A172 (cell line): ENCODE measurements around the gene PHAF1. TPM values are rescaled to one million over a fixed set of nuclear protein-coding genes. Genes with fewer than 3 reads are reported as not detected.
"Not testable (repeated sequence)": the region's sequence is repeated elsewhere in the genome, so short reads cannot be mapped to it uniquely, and the experiment has no call there.

Experiments
- DNase-seq: peaks from one replicate; pipeline ENCODE4 v3.0.0-alpha.2; 2015; ENCODE audit warnings: low spot score
- total RNA-seq: library from RNA; depleted of rRNA; stranded (reverse); fragments of >200 nt; shearing (Covaris generic); gene quantifications from 2 replicates; pipeline ENCODE4 v1.2.3, GENCODE V29; 2014

Gene PHAF1
- total RNA-seq, 1 experiment from 2014 or later = 26.4 TPM

DNA sequence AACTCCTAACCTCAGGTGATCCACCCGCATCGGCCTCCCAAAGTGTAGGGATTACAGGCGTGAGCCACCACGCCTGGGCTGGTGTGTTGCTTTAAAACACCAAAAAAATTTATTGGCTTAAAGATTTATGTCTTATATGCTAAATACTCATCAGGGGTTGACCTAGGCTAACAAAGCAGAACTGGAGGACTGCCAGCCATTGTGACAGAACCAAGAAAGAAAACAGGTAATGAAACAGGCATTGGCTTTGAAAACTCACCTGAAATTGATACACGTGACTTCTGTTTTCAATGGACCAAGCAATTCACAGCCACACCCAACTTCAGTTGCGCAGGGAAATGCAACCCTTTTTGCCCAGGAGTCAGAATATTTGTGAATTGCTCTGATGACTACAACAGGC, 4.9 kb upstream of the PHAF1 start:
- no peak for DNase-seq

DNA sequence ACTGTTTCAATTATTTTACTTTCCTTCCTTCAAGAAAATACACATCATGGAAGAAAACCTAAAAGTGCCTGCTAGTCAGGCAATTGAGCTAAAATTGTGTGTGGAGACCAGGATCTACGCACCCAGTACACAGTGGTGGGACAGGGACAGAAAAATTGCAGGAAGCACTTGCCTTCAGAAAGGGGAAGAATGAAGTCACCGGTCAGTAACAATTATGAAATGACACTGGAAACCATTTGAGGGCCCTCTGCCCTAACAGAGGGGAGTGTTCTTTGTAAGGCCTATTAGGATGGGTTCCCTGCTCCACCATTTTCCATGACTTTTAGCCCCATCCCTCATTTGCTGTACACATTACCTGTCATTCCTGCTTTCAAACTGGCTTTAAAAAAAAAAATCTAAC, 4.5 kb upstream of the PHAF1 start:
- DNase-seq = no peak

DNA sequence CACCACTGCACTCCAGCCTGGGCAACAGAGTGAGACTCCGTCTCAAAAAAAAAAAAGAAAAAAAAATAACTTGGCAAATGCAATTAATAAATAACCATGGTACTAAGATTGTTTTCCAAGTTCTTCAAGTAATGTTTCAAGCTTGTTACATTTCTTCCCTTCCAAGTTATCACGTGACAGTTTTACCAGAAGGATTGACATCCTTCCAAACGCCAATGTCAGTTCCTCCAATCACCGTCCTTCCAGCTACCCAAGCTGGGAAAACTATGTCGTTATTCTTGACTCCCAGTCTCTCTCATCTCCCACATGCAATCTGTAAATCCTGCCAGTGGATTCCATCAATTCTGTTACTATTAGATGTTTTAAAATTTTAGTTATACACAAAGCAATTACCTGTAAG, 3.9 kb upstream of the PHAF1 start:
- DNase-seq = no peak

DNA sequence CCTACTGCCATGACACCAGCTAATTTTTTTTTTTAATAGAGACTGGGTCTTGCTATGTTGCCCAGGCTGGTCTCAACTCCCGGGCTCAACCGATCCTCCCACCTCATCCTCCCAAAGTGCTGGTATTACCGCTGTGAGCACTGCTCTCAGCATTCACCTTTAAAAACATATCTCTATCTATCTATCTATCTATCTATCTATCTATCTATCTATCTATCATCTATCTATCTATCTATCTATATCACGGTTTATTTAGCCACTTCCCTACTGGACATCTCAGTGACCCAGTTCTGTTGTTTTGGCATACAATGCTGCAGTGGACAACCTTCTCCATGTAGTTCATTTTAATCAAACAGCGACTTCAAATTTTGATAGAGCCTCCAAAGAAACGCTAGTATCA, 1.3 kb upstream of the PHAF1 start:
- DNase-seq = no peak

DNA sequence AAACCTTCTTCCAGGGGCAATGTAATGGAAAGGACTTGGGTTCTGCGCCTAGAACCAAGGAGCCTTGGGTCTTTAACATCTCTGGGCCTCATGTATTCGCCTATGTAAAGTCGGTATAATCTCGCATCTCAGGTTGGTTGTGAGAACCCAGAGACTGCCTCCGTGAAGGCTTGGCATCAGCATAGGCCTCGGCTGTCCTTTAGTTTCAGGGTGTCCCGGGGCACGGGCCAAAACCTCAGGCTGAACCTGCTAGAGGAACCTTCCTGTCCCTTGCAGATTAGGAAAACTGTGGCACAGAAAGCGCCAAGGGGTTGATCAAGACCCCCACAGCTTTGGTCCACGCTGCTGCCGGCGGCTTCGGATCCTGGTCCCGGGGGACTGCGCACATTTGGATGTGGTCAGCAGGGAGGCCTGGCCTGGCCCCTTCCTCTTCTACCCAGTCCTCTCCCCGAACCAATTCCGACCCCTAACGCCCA, 772 bp upstream of the PHAF1 start:
- no peak for DNase-seq

DNA sequence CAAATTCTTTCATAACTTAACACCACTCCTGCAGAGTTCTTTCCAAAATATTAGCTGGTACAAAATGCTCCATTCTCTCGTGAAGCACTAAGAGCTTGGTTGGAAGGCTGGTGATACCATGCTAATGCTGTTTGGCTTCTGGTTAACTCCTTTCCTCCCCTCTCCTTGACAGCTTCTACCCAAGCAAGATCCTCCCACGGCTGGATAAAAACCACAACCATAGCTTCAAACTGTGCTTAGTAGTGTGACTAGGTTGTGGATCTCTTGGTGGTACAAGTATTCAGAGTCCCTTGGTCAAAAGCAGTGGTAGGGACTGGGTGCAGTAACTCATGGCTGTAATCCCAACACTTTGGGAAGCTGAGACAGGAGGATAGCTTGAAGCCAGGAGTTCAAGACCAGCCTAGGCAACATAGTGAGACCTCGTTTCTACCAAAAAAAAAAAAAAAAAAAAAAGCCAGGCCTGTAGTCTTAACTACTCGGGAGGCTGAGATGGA, 2.3 kb downstream of the PHAF1 start:
- no peak for DNase-seq

DNA sequence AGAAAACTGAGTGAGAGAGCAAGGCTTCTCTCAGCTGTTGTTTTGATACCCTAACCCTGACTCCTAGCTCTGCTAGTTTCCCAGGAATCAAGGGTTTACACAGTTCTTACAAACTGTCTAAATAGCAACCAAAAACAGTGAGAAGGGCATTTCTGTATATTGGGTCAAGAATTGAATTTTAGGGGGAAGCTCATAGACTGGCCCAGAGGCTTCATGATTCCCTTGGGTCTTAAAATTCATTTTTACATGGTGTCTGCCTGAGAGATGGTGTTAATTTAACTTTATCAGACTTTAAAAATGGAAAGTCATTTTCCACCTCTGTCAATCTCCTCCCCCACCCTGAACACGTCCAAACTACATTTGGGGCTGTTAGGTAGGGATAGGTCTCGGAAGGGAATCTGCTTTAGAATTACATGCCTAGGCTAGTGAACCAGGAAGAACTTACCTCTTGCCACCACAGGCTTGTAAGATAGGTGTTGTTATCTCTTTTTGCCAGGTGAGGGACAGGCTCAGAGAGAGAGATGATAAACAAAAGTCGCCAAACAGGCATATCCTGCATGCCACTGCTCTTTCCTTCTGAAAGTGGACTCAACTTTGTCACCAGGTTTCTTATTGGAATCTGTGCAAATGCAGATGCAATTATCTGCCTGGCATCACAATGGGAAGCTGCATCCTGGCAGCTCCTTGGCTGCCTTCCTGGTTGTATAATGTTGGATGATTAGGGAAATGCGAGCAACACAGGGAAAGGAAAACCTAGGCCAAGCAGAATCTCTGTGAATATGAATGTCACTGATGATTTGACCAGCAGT, 3.1 kb downstream of the PHAF1 start:
- DNase-seq = no peak

DNA sequence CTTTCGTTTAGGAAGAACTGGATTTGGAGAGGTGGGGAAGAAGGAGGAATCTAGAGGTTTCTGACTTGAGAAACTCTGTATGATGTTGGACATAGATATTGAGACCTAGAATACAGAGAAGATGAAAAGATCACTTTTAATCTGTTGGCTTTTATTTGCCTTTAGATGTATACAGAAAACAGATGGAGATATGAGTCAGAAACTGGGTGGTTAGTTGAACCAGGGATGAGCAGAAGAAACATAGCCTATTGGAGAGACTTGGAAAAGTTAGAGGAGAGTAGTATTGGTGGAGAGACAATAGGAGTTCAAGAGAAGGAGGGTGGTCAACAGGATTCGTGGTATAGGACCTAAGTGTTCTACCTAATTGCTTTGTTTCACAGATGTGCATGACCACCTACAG, 5.1 kb downstream of the PHAF1 start:
- DNase-seq = no peak

DNA sequence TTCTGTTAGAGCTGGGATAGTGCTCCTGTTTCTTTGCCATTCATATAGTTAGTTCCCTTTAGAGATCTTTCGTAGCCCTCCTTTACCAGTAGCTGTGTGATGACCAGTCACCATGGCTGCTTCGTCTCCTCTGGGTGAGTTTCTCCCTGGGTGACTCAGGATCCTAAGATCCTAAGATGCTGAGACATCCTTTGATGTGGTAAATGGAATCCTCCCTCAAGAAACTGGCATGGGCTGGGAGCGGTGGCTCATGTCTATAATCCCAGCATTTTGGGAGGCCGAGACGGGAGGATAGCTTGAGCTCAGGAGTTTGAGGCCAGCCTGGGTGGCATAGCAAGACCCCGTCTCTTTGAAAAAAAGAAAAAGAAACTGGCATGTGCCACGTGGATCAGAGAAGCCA, 5.9 kb downstream of the PHAF1 start:
- peak; percentile 95 for DNase-seq

DNA sequence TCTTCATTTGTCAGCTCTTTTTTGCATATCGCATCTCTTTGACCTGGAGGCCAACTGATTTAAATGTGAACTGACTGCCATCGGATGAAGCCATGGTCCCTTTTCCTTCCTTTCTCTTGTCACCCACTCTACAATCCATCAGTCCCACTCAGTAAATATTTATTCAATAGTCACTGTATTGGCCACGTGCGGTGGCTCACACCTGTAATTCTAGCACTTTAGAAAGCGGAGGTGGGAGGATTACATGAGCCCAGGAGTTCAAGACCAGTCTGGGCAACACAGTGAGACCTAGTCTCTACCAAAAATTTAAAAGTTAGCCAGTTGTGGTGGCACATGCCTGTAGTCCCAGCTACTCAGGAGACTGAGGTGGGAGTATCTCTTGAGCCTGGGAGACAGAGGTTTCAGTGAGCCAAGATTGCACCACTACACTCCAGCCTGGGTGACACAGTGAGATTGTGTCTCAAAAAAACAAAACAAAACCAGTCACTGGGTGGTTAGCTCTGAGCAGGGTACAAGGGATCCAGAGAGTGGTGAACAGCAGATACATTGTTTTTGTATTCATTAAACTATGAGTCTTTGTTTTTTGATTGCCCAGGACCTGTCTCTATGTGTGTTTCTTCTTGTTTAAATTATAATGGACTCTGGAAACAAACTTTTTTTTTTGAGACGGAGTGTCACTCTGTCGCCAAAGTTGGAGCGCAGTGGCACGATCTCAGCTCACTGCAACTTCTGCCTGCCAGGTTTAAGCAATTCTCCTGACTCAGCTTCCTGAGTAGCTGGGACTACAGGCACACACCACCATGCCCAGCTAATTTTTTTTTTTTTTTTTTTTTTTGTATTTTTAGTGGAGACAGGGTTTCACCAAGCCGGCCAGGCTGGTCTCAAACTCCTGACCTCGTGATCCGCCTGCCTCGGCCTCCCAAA, 6.9 kb downstream of the PHAF1 start:
- DNase-seq = no peak

DNA sequence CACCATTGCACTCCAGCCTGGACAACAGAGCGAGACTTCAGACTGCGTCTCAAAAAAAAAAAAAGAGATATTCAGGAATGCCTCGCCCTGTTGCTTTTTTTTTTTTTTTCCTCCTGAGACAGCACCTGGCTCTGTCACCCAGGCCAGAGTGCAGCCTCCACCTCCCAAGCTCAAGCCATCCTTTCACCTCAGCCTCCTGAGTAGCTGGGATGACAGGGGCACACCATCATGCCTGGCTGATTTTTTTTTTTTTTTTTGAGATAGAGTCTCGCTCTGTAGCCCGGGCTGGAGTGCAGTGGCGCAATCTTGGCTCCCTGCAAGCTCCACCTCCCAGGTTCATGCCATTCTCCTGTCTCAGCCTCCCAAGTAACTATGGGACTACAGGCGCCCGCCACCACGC, 8.0 kb downstream of the PHAF1 start:
- no peak for DNase-seq

DNA sequence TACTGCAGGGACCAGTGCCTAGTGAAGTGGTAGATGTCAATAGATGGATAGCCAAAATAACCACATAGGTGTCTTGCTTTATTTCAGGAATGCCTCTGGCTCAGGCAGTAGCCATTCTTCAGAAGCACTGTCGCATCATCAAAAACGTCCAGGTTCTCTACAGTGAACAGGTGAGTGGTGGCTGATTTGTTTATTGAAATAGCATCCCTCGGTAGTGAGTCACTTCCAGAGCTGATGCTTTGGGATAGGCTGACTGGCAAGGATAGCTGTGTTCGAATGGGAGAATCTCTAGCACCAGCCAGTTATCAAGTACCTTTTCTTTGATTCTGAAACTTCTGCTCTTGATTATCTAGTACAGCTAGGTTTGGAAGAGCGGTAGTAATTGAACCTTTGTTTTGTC, 10.3 kb downstream of the PHAF1 start:
- no peak for DNase-seq

DNA sequence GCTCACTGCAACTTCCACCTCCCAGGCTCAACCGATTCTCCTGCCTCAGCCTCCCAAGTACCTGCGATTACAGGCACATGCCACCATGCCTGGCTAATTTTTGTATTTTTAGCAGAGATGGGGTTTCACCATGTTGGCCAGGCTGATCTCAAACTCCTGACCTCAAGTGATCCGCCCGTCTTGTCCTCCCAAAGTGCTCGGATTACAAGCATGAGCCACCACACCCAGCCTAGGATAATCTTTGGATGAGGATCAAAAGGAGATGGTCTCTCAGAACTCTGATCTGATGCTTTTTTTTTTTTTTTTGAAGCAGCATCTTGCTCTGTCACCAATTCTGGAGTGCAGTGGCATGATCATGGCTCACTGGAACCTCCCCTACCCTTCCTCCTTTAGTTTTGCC, 13.1 kb downstream of the PHAF1 start:
- DNase-seq = not testable (repeated sequence)

DNA sequence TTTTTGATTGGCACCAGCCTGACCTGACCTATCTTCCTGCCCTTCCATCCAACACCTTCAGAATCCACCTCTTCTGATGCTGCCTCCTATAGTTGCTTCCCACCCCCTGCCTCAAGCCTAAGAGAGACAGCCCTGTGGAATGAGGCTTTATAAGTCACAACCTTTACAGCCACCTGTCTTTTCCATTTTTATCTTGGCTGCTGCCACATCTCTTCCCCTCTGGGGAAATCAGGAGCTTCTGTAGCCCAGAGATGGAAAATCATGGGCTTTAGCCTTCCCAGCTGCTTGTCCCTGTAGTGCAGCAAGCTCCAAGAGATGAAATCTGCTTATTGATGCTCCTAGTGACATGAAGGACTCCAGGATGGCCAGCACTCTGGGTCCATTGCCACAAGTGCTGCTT, 18.7 kb downstream of the PHAF1 start:
- no peak for DNase-seq

DNA sequence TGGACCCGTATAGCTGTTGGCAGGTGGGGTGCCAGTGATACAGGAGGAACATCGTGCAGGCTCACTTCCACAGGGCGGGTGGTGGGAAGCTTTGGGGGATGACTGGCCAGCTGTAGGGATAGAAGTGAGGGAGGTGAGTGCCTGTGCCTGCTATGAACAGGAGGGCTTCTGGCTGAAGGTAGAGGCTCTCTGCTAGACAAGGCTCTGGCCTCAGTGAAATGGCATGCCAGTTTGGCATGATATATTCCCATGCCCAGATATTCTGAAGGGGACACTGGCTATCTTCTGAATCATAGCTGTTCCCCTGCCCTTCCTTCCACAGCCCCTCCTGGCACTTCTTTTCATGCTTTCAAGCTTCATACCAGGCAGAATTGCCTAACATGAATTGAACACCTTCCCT, 19.1 kb downstream of the PHAF1 start:
- DNase-seq = no peak

DNA sequence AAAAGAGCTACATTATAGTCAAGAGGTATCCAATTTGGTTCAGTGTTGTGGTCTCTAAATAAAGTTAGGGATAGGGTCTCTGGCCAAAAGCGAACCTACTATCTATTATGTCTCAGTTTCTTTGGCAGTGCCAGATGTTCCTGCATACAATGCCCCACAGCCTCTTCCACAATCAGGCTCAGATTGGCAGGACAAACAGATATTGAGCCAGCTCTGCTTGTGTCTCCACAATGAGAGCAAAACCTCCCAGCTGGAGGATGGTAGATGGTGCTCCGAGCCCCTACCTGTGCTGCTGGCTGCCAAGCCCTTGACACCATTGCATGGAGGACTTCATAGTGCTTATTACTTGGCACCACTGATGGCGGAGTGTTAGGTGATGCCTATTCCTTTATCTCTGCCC, 19.7 kb downstream of the PHAF1 start:
- DNase-seq = no peak

DNA sequence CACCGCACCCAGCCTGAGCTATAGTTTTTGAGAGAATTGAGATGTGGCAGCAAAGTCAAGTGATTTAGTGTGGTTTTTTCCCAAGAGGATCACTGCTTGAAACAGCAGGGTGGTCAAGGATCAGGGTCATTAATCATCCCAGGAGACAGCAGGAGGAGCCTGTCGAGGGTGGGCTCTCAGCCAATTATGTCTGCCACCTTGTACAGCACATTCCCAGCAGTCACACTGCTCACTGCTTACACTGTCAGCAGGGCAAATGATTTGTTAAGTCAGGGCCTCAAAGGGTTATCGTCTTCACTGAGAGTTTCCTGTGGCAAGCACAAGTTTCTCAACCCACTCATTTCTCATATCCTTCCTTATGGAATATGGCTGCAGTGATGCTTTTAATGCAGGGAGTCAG, 27.9 kb downstream of the PHAF1 start:
- peak; percentile 63 for DNase-seq

DNA sequence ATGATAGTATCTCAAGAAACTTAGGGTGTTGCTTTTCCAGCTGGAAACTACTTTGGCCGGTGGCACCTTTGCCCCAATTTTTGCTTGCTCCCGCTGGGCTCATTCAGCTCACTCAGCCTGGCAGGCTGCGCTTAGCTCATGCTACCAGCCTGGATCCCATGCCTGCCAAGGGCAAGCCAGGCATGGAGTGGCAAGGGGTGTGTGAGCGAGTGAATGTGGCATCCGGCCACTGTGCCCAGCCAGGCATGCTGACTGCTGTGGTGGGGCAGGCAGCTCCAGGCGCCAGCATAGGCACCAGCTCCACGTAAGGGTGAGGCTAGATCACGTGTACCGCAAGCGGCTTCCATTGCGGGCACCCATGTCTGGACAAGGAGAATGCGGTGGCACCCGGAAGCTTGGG, 31.6 kb downstream of the PHAF1 start:
- no peak for DNase-seq

DNA sequence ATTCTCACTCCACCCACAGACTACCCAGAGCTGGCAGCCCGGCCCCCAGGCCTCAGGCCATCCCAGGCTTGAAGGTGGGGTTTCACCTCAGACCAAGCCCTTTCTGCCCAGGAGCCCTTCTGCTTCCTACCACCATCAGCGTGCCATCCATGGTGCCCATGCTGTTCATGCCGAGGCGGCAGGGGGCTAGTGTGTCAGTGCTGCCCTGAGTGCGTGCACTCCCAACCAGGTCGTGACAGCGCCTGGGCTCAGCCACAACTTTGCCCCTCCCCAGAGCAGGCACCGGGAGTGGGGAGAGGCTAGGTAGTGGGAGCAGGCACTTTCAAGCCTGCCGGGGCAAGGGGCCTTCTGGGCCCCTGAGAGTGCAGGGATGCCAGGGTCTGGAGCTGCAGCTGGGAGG, 32.6 kb downstream of the PHAF1 start:
- no peak for DNase-seq

DNA sequence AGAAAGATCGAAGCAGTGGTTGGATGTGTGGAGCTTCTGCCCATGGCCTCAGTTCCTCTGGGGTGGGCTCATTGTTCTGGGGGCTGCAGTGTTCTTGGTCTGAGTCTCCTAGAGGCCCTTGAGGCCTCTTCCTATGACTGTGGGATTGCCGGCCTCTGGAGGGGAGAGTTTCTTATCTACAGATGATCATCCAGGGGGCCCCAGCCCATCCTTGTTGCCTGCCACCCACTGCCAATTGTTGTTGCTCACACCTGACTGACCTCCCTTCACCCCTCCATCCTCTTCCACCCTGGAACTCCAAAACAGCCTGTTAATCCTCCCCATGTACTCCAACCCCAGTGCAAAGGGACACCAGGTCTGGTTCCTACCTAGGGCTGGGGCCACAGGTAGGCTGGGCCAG, 35.2 kb downstream of the PHAF1 start:
- no peak for DNase-seq

DNA sequence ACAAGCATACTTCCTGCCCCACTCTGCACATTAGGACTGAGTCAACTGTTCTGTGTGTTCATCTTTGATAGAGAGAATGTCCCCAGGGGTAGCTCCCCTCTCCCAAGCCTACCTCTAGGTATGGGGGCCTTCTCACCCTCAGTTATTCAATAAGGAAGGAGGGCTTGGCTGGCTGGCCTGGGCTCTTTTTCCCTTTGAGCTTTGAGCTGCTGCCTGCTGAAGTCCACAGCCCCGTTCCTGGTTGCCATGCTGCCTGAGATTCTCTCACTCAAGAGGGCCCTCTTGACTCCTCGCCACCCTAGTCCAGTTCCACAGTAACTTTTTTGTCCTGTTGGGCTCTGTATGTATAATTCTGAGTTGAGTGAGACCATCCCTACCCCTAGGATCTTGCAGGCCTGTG, 36.0 kb downstream of the PHAF1 start:
- no peak for DNase-seq

DNA sequence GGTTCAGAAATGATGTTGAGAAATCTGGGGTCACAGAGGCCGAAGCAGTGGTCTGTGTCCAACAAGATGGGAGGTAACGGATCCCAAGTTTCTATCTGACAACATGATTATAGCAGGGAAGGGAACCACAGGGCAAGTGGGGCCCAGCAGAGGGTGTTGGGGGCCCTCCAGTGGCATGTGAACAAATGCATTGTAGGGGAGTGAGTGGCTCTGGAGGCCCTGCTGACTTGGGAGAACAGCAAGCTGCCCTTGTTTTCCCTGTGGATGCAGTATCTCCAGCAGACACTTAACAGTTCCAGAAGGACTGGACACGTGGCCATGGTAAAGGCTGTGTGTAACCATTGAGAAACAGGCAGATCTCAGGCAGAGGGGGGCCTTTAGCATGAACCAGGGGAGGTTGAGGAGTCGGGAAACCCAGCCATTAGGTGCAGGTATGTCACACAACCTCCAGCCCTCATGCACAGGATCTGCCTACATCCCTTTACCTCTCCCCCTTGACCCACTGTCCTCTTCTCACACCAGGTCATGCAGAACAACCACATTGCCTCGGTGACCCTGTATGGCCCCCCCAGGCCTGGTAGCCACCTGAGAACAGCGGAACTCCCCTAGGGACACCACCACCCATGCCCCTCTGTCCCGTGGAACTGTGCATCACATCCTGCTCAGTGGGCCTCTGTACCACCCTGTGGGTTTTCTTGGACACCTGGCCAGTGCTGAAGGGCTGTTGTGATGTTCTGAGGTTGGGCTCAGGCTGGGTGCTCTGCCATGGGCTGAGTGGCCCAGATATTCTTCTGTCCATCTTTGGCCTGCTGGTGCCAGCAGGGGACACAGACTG, 37.0 kb downstream of the PHAF1 start:
- no peak for DNase-seq
